Kidney glomerular epithelial cell (primary cell): ENCODE results near the gene ARMC2.

Experiments
- DNase-seq: peaks from one replicate; lab custom pipeline; 2025; lab: John Stamatoyannopoulos, UW

ARMC2 gene

DNA sequence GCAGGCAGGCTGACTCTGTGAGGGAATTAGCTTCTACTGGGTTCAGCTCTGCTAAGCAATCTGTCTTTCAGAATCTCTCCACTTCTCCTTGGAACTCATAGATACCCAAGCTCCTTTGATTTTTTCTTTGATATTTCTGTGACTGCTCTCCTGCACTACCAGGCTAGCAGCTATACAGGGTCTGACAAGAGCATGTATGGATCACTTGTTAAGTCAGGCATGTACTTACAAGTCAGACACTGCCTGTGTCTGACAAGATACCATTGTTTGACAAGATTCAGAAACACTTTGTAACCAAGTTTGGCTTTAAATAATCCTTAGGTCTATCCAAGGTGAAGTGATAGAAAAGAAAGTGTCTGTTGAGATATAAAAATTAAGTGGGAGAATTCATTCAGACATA lies 167.0 kb downstream of the ARMC2 start:
- DNase-seq = no peak

DNA sequence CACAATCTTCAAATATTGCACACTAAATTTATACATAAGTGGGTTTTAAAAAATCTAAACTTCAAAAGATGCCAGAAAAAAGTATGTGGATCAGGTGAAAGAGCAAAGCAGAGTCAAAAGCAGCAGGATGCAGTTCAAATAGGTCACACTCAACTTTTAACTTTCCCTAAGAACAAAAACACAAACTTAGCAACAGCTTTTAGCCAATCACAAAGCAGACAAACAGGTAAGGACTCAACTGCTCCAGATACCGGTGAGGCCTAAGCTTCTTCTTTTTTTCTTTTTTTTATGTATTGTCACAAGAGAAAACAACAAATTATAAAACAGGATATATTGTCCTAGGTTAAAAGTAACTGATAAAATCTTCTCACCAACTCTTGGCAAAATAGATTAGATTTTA lies 171.7 kb downstream of the ARMC2 start:
- no peak for DNase-seq

- no peak for DNase-seq
These were observed 173.6 kb downstream of the ARMC2 start for GRCh38 chr6:109021870-109022269.

DNA sequence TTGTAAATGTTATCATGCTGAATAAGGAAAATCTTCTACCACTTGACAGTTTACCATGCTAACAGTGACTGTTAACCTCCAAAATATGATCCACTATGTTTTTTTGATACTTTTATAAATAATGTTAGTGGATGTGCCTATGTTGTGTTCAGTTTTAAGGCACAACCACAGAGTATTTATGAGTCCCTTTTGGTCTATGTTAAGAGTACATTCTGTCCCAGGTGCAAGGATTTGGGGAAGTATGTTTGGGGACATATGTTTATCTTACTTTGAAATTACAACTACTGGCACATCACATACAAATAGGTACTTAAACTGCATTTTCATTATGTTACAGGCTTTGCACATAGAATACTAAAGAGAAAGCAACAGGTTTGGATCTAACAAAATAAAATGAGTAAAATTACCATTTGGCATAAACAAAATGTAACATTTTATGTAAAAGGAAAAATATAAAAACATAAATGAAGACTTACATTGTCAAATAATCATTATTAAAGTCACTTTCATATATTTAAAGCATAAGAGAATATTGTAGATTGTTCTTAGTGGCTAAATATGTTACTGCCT lies 175.2 kb downstream of the ARMC2 start:
- no peak for DNase-seq
